Activated CD4-positive, alpha-beta T cell treated with anti-CD3 and anti-CD28 coated beads, Interleukin-2, amount 50 U/mL, for 24 hours (primary cell): ENCODE measurements around the gene CEP44.
"Not testable (repeated sequence)": the region's sequence is repeated elsewhere in the genome, so short reads cannot be mapped to it uniquely, and the experiment has no call there.

ENCODE experiments used
- DNase-seq, 2 donors: peaks; one replicate each; pipeline ENCODE4 v3.0.0-alpha.2; 2020; ENCODE audit warnings: low read depth in 1 of 2, low spot score in 1 of 2

CEP44 gene, protein sequence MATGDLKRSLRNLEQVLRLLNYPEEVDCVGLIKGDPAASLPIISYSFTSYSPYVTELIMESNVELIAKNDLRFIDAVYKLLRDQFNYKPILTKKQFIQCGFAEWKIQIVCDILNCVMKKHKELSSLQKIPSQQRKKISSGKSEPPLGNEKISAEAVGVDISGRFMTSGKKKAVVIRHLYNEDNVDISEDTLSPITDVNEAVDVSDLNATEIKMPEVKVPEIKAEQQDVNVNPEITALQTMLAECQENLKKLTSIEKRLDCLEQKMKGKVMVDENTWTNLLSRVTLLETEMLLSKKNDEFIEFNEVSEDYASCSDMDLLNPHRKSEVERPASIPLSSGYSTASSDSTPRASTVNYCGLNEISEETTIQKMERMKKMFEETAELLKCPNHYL

DNA sequence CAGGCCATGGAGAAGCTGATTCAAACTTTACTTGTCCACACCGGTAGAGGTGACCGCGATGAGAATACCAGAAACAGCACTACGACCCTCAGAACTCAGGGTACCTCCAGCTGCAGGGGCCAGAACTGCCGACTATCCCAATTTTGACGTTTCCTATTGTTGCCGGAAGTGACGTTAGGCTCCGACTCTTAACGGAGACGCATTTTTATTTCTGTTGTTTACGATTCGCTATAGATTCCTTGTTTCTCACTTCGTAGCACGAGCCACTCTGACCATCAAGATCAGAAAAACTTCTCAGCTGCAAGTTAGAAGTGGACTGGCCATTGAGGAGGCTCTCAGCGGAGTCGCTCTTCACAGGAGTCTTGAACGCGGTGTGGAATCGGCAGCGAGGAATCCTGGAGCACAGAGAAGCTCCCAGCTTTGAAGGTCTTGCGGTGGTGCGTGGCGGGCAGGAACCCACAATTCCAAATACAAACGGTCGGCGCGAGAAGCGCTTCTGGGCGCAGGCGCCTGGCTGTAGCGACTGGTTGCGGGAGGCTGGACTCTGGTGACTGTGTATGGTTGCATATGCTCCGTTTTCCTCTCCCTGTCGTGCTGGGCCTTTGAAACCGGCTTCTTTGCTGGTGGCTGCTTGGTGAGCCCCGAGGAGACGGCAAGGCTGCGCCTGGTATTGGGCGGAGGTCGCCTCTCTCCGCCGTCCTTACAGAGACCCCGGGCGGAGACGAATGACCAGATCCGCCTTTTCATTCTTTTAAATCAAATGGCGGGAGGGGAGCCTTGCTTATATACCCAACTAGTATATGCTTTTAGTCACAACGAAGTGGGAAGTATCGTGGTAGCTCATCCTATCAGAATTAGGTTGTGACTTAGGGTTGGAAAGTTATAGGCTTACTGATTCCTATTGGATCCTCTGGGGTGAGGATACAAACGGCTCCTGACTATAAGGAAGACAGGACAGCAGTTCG, at the start of gene CEP44, which contains the start of gene FBXO8:
Gene CEP44 (plus strand): TSS at position 405 of the 965 bp plus-strand sequence. CDS start 15,211 bp downstream, outside the sequence.
Gene FBXO8 (minus strand): TSS at position 161 of the 965 bp plus-strand sequence. CDS start 20,575 bp downstream, outside the sequence.
- DNase-seq: peak; percentile 50 to 58

DNA sequence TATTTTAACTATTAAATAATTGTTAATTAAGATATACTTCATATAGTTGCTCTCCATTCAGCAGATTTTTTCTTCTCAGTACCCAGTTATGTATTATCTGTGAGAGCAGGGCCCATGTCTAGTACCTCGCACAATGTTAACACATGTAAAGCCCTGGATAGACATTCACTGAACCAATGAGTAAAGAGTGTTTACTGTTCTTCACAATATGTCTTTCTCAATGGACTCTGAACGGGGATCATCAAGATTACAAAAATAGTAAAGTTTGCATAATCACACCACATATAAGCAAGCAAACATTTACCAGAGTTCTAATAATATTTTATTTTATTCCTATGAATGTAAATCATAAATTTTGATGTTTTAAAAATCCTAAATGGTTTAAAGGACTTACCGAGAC, 47.4 kb upstream of the CEP44 start:
- DNase-seq: no peak

DNA sequence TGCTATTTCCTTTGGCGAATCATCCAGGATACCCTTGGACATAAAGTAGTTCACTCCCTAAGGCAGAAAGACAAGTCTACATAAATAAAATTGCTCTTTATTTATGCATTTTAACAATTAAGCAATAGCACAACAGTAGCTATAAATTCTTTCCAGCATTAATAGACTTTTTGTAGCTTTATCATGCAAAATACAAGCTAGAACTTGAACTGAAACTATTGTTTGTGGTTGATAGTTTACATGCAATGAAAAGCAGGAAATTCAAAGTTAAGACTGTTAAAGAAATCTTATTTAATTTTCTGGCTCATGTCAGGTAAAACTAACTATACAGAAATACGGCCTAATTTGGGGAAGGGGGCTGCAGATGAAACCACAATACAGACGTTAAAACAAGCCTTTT, 42.5 kb upstream of the CEP44 start:
- no peak for DNase-seq

DNA sequence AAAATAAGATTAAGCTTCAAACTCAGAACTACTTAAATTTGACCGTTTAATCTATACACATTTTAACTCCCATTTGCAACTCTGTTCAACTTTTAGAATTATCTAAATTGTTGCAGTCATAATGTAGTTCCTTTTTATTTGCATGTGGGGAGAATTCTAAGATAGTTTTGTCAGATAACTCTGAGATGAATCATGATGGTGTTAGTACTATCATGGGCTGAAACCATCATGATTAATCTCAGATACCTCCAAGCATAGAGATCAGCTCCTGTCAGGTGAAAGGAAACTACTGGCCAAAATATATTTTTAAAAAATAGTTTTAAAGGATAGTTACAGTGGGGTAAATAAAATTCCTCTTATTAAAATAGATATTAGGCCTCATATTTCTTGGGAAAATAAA, 39.3 kb upstream of the CEP44 start:
- DNase-seq: no peak

DNA sequence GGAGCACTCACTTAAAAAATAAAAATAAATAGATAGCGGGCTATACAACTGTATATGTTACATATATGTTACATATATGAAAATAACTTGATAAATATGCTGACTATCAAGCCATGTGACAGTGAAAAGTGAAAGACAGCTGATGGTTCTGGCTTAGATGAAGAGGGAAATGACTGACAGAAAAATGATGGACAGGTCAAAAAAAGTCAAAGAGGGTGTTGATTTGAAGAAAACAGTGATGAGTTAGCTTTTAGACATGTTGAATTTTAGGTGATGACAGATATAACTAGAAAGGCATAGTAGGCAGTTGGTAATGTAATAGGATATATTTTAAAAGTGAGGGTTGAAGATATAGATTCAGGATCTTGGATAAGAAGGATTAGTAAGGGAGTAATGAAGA, 38.0 kb upstream of the CEP44 start:
- no peak for DNase-seq

DNA sequence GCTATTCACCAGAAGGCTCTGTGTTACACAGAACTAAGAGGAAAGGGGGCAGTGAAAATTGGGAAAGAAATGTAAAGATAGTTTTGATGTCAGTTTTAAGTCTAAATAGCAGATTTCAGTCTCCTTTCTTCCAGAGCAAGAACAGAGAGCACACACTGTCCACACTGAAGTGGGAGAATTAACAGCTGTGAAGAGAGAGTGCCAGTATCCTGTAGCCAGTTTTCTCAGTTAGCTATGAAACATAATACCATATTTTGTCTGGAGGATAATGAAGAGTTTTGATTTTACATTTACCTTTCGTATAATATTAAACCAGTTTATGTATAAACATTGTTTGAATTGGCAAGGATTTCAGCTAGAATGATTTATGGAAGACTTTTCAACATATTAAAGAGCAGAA, 35.3 kb upstream of the CEP44 start:
- DNase-seq: no peak

DNA sequence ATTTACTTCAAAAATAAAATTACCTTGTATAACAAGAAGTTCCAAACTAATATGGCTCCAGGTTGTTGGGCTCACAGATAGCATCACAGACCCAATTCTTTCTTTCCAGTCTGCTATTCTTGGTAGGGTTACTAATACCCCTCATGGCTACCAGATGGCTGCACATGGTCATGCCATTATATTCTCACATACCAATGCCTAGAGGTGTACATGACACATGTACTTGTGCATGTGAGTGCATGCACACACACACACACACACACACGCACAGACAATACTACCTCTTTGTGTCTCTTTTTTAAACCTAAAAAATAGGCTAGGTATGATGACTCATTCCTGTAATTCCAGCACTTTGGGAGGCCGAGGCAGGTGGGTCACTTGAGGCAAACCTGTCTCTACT, 31.3 kb upstream of the CEP44 start:
- DNase-seq: no peak

DNA sequence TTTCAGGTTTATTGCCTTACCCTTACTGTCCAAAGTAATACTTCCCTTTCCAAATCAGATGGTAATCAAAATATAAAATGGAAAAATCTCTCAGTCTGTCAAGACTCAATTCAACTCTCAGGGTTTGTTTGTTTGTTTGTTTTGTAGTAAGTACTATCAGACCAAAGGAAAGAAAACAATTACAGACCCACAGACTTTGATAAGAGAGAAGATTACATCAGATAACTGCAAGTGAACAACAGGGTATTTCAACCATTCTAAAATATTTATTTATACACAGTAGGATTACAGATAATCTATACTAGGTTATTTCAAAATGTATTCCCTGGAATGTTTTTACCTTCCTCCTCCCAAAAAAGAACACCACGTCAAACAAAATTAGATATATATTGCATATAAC, 29.1 kb upstream of the CEP44 start:
- DNase-seq: no peak

DNA sequence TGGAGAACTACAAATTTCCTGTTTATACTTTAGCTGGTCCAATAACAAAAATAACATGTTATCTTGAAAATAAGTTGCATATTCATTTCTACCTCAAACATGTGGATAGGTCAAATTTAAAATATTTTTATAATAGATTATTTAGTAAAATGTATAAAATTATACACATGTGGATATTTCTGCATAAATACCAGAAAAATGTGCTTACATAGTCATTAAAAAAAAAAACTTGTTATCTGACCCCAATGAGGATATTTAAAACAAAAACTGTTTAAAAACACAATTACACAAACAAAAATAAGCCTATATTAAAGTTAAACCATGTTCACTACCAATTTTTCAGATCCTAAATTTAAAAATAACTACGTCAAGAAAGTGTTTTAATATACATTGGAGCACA, 28.3 kb upstream of the CEP44 start:
- DNase-seq: no peak

DNA sequence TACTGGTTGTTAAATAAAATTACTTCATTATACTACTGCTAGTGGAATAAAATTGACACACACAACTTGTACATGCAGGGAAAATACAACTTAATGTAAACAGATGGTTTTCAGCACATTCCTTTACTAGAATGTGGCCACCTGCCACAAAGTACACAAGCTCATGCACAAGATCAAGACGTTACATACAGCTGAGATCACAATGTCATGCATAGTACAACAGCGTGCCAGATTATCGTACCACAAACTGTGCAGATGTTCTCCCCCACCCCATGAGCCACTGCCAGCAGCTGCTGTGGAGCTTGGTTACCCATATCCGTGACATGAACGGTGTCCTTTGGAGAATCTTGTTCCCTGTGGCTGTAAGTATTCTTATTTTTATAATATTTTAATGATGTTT, 27.9 kb upstream of the CEP44 start:
- DNase-seq: no peak

DNA sequence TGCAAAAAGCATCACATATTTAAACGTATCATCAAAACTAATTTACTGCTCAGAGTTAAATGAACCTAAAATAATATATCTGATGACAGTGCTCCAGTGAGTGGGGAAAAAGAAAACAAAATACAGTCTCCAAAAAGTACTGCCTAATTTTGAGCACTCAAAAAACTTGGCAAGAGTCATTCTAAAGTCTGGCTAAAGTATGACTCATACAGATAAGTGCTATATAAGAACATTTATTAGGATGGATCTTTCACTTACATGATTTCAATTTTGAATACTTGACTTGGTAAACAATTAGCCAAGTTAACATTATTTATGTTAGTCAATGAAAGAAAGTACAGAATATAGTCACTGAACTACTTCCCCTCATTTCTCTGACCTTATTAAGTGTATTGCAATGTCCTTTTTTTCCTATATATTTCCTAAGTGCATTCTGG, 27.4 kb upstream of the CEP44 start:
- DNase-seq: no peak

- no peak for DNase-seq
These were observed 24.1 kb upstream of the CEP44 start for GRCh38 chr4:174259580-174259979.

- DNase-seq: no peak
These were observed 23.6 kb upstream of the CEP44 start for GRCh38 chr4:174260099-174260498.

GRCh38 chr4:174261432-174261831, 22.3 kb upstream of the CEP44 start:
- not testable (repeated sequence) for DNase-seq

- DNase-seq: no peak
These were observed 20.9 kb upstream of the CEP44 start for GRCh38 chr4:174262624-174263444.

DNA sequence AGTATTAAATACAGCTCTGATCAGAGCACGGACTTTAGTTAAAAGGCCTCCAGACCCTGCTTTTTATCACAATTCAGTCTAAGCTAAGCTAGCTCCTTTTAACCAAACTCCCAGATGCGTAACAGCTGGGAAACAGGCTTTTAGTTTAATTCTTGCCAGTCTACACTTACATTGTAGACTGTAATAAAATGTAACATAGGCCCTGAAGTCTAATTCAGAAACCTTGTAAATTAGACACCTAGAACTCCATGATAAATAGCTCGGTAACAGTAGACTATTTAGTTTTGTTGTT, 20.3 kb upstream of the CEP44 start:
- no peak for DNase-seq

DNA sequence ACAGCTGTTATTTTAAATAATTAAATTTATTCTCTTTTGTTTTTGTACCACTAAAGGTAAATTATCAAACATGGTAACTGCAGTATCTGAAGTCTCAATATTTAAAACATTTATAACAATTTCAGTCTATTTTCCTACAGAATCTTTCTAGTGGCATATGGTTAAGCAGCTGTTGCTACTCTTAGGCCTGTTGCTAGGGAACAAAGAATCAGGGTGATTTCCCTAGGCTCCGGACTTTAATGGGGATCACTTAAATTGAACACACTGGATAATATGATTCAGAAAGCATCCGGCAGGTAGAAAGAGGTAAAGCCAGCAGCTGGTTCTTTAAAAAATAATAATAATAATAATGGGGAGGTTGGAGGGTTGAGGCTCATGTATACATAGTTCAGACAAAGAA, 17.8 kb upstream of the CEP44 start:
- DNase-seq: no peak

GRCh38 chr4:174266416-174266815, 17.3 kb upstream of the CEP44 start:
- DNase-seq: no peak

- DNase-seq: no peak
These were observed 9.8 kb upstream of the CEP44 start for GRCh38 chr4:174273930-174274329.

- DNase-seq: no peak
These were observed 9.3 kb upstream of the CEP44 start for GRCh38 chr4:174274436-174274835.

DNA sequence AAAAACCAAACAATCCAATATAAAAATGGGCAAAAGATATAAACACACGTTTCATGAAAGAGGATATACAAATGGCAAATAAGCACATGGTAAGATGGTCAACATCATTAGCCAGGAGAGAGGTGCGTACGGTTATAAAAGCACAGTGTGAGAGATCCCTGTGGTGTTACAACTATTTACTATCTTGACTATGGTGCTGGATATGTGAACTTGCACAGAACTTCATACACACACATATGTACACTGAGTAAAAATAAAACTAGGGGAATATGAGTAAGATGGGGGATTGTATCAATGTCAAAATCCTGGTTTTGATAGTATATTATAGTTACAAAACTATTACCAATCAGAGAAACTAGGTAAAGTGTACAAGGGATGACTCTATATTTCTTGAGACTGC, 8.6 kb upstream of the CEP44 start:
- no peak for DNase-seq
